NCI-H1417 (cell line): ENCODE data around the gene CCDC120.

Experiments
- DNase-seq, 3 experiments: peaks; one replicate each; lab custom pipeline; 2025; lab: John Stamatoyannopoulos, UW

CCDC120 gene

GRCh38 chrX:49061916-49062315, 3.1 kb downstream of the CCDC120 start:
- DNase-seq: no peak

GRCh38 chrX:49063715-49064114, 4.9 kb downstream of the CCDC120 start:
- DNase-seq: no peak

GRCh38 chrX:49064303-49064702, 5.5 kb downstream of the CCDC120 start:
- no peak for DNase-seq

- DNase-seq: no peak
These were observed 5.9 kb downstream of the CCDC120 start for GRCh38 chrX:49064735-49065134.

- no peak for DNase-seq
These were observed 7.5 kb downstream of the CCDC120 start for GRCh38 chrX:49066278-49066677.

- no peak for DNase-seq
These were observed 7.9 kb downstream of the CCDC120 start for GRCh38 chrX:49066690-49067089.

- no peak for DNase-seq
These were observed 8.7 kb downstream of the CCDC120 start for GRCh38 chrX:49067285-49068120.

GRCh38 chrX:49069038-49069437, 10.2 kb downstream of the CCDC120 start:
- DNase-seq: no peak

GRCh38 chrX:49070988-49071387, 12.2 kb downstream of the CCDC120 start:
- DNase-seq: no peak

GRCh38 chrX:49071877-49072711, 13.3 kb downstream of the CCDC120 start:
- no peak for DNase-seq

- DNase-seq: no peak
These were observed 13.9 kb downstream of the CCDC120 start for GRCh38 chrX:49072712-49073095.

GRCh38 chrX:49073601-49074575, 15.1 kb downstream of the CCDC120 start, which contains the start of gene PRAF2:
Gene PRAF2, minus strand, starts transcription at chrX:49074002. Its CDS starts 15 bp downstream, at chrX:49073987.
- peak; percentile 75 to 94 (median 91) for DNase-seq

GRCh38 chrX:49075347-49075746, 16.5 kb downstream of the CCDC120 start:
- DNase-seq: no peak

- DNase-seq: no peak
These were observed 19.1 kb downstream of the CCDC120 start for GRCh38 chrX:49077941-49078340.

- DNase-seq: peak; percentile 7 to 81 (median 69)
These were observed 21.0 kb downstream of the CCDC120 start, which contains the start of gene WDR45 for GRCh38 chrX:49079489-49080428. Gene WDR45, minus strand, starts transcription at chrX:49079887. Its CDS starts 1,792 bp downstream, at chrX:49078095.

- DNase-seq: no peak
These were observed 23.6 kb downstream of the CCDC120 start for GRCh38 chrX:49082271-49082871.

- DNase-seq: no peak
These were observed 30.8 kb downstream of the CCDC120 start for GRCh38 chrX:49089553-49089952.

GRCh38 chrX:49096419-49096818, 37.6 kb downstream of the CCDC120 start:
- no peak for DNase-seq

GRCh38 chrX:49100704-49101628, 42.2 kb downstream of the CCDC120 start:
- DNase-seq: peak; percentile 84 to 96 (median 91)
